ENCODE results near the gene BAHD1.
A peak's percentile ranks its signal among the peaks of the same experiment; 100 is the strongest.
"Not testable (repeated sequence)": the region's sequence is repeated elsewhere in the genome, so short reads cannot be mapped to it uniquely, and the experiment has no call there.

The BAHD1 gene

DNA sequence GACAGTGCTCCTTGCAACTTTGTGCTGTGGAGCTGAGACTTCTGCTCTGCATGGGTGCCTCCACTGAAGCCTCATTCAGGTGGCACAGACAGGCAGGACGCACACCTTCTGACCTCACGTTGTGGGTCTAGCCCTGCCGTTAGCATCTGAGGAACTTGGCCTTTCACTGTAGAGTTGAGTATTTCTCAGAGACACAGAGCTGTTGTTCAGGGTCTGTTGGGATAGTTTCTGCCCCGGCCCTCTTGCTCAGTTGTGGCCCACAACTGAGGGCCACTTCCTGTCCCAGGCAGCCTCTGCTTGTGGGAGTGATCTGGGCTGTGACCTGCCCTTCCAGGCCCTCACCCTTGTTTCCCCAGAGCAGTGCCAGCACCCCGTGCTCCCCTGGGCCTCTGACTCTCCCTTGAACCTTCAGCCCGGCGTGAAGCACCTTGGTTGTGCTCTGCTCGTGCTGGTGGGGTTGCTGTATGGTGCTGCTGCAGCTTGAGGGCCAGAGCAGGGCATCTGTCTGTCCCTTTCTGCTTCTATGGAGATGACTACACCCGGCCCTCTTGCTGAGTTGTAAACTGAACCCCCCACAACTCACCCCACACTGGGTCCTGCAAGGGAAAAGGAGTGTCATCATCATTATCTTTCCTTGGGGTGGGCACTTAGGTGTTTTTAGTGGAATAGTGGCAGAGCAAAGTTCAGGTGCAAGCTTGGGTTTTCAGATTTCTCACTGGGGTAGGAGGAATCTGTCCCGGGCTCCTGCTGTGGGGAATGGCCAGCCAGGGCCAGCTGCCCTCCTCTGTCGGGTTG lies 11.7 kb downstream of the BAHD1 start:
- H3K27me3 ChIP-seq (ENCODE audit: control insufficient read depth, insufficient read depth, low read length) = no peaks in the 10 kb centered on the region
- H3K9ac ChIP-seq (ENCODE audit: low read depth, low read length) = peak overlapping the region; percentile 13
- H3K36me3 ChIP-seq (ENCODE audit: control insufficient read depth, insufficient read depth, low read length) = no peaks in the 10 kb centered on the region
- H3K4me1 ChIP-seq (ENCODE audit: control insufficient read depth, insufficient read depth, low read length) = peaks cover 32% of the 10 kb centered on the region
- no peak overlapping the region for H3K4me3 ChIP-seq (ENCODE audit: low read depth, low read length)
- no peaks in the 10 kb centered on the region for H3K9me3 ChIP-seq (ENCODE audit: control insufficient read depth, insufficient read depth, low read length)

DNA sequence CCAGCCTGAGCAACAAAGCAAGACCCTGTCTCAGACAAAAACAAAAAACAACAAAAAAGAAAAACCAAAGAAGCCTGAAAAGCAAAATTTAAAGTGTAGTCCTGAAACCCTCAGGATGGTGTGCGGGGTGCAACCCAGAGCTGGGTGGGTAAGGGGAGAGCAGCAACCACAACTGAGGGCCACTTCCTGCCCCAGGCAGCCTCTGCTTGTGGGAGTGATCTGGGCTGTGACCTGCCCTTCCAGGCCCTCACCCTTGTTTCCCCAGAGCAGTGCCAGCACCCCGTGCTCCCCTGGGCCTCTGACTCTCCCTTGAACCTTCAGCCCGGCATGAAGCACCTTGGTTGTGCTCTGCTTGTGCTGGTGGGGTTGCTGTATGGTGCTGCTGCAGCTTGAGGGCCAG lies 13.2 kb downstream of the BAHD1 start:
- not testable (repeated sequence) for H3K27me3 ChIP-seq (ENCODE audit: control insufficient read depth, insufficient read depth, low read length); H3K9me3 ChIP-seq (ENCODE audit: control insufficient read depth, insufficient read depth, low read length); H3K4me3 ChIP-seq (ENCODE audit: low read depth, low read length); H3K36me3 ChIP-seq (ENCODE audit: control insufficient read depth, insufficient read depth, low read length); H3K9ac ChIP-seq (ENCODE audit: low read depth, low read length)
- peaks cover 32% of the 10 kb centered on the region for H3K4me1 ChIP-seq (ENCODE audit: control insufficient read depth, insufficient read depth, low read length)

DNA sequence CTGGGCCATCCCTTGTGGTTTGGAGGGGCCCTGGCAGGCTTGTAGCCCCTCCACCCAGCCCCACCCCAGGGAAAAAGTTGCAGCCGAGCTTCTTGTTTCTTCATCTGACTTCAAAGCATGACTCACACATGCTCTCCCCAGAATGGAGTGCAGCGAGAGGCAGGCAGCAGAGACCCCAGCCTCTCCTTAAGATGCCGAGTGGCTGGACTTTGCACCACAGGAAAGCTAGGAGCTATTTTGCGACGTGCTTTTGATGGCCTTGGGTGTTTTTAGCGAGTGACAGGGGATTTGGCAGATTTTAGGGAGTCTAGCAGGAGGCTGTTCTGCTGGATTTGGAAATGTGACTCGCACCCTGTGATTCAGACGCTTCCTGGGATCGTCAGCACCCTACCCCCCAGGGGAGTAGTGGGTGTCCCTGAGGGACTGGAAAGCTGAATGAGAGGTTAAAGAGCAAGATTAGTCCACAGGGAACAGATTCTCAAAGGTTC lies 14.2 kb downstream of the BAHD1 start:
- peaks cover 32% of the 10 kb centered on the region for H3K4me1 ChIP-seq (ENCODE audit: control insufficient read depth, insufficient read depth, low read length)
- no peaks in the 10 kb centered on the region for H3K27me3 ChIP-seq (ENCODE audit: control insufficient read depth, insufficient read depth, low read length)
- H3K4me3 ChIP-seq (ENCODE audit: low read depth, low read length) = no peak overlapping the region
- peaks cover 14% of the 10 kb centered on the region for H3K36me3 ChIP-seq (ENCODE audit: control insufficient read depth, insufficient read depth, low read length)
- H3K9me3 ChIP-seq (ENCODE audit: control insufficient read depth, insufficient read depth, low read length) = no peaks in the 10 kb centered on the region
- no peak overlapping the region for H3K9ac ChIP-seq (ENCODE audit: low read depth, low read length)

DNA sequence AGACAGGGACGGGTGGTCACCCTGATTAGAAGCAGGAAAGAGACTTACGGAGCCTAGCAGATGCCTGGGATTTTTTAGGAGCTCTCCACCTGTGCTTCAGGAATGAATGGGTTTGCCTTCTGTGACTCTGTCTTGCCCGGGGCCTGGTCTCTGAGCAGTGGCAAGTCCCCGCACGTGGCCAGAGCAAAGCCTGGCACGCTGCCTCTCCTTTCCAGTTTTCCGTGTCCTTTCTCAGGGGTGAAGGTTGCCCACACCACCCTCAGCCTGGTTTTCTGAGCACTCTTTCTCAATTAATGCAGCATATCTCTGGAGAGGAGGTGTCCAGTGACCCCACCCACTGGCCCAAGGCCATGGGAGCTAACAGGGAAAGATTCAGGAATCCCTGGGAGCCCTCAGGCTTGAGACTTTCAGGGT lies 15.6 kb downstream of the BAHD1 start:
- no peaks in the 10 kb centered on the region for H3K9me3 ChIP-seq (ENCODE audit: control insufficient read depth, insufficient read depth, low read length)
- H3K27me3 ChIP-seq (ENCODE audit: control insufficient read depth, insufficient read depth, low read length) = no peaks in the 10 kb centered on the region
- peaks cover 30% of the 10 kb centered on the region for H3K4me1 ChIP-seq (ENCODE audit: control insufficient read depth, insufficient read depth, low read length)
- peak overlapping the region; percentile 65 for H3K9ac ChIP-seq (ENCODE audit: low read depth, low read length)
- H3K36me3 ChIP-seq (ENCODE audit: control insufficient read depth, insufficient read depth, low read length) = peaks cover 24% of the 10 kb centered on the region
- H3K4me3 ChIP-seq (ENCODE audit: low read depth, low read length) = no peak overlapping the region

DNA sequence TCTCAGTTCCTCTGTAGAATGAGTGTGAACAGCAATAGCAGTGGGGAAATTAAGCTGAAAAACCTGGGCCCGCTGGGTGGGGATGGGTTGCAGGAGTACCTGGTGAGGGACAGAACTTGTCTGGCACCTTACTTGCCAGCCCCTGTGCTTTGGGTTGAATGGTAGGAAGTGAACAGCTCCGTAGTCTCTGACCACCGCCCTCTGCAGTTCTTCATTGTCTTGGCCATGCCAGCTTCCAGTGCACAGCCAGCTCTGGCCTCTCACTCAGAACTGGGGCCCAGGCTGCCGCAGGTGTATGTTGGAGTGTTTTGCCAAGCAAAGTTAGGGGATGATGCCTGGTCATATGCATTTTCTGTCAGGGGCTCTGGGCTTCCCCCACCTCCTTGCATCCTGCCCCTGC lies 16.0 kb downstream of the BAHD1 start:
- Histone ChIP-seq H3K9me3 (ENCODE audit: control insufficient read depth, insufficient read depth, low read length) (no peaks in the 10 kb centered on the region), H3K9ac (ENCODE audit: low read depth, low read length) (peak overlapping the region; percentile 65), H3K27me3 (ENCODE audit: control insufficient read depth, insufficient read depth, low read length) (no peaks in the 10 kb centered on the region), H3K4me1 (ENCODE audit: control insufficient read depth, insufficient read depth, low read length) (peaks cover 25% of the 10 kb centered on the region), H3K36me3 (ENCODE audit: control insufficient read depth, insufficient read depth, low read length) (peaks cover 26% of the 10 kb centered on the region), H3K4me3 (ENCODE audit: low read depth, low read length) (no peak overlapping the region)

DNA sequence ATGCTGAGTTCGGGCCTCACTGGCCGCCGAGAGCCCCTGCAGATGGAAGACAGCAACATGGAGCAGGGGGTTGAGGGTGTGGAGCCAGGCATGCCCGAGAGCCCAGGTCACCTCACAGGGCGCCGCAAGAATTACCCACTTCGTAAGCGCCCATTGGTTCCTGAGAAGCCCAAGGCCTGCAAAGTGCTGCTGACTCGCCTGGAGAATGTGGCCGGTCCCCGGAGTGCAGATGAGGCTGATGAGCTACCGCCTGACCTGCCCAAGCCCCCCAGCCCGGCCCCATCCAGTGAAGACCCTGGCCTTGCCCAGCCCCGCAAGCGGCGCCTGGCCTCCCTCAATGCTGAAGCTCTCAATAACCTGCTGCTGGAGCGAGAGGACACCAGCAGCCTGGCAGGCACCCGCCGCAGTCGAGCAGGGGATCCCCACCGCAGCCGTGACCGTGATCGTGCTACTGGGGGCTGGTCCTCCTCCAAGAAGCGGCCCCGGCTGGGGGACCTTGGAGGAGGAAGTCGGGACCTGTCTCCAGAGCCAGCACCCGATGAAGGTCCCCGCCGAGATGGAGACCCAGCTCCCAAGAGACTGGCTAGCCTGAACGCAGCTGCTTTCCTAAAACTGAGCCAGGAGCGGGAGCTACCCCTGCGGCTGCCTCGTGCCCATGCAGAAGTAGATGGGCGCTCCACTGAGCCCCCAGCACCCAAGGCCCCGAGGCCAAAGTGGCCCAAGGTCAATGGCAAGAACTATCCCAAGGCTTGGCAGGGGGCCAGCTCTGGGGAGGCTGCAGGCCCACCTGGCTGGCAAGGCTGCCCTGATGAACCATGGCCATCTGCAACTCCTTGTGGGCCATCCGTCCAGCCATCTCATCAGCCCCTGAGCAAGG lies 18.0 kb downstream of the BAHD1 start:
- H3K36me3 ChIP-seq (ENCODE audit: control insufficient read depth, insufficient read depth, low read length) = peaks cover 44% of the 10 kb centered on the region
- H3K4me3 ChIP-seq (ENCODE audit: low read depth, low read length) = no peak overlapping the region
- no peaks in the 10 kb centered on the region for H3K27me3 ChIP-seq (ENCODE audit: control insufficient read depth, insufficient read depth, low read length)
- H3K9ac ChIP-seq (ENCODE audit: low read depth, low read length) = no peak overlapping the region
- H3K4me1 ChIP-seq (ENCODE audit: control insufficient read depth, insufficient read depth, low read length) = peaks cover 15% of the 10 kb centered on the region
- H3K9me3 ChIP-seq (ENCODE audit: control insufficient read depth, insufficient read depth, low read length) = no peaks in the 10 kb centered on the region

DNA sequence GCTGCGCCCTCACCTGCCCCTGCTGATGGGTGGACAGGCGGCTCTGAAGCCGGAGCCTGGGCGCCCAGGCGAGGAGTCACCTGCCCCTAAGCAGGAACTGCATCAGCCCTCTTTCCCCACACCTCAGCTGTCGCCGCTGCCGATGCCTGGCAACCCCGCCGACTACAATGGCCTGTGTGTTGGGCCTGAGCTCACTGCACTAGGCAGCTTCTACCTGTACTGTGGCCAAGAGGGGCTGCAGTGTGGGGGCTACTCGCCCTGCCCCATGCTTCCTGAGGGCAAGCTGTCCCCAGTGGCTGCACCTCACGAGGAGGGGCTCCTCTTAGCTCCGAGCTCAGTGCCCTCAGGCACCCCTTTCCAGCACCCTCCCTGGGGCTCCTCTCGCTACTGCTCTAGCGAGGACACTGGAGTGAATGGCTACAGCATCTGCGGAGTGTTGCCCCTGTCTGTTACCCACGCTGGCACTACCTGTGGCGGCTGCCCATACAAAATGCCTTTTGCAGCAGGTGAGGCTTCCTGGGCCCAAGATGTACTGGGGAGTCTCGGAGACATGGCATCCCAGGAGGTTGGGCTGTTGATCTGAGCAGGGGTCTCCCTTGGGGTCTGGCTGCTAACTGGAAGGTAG lies 18.8 kb downstream of the BAHD1 start:
- Histone ChIP-seq H3K27me3 (ENCODE audit: control insufficient read depth, insufficient read depth, low read length) (no peaks in the 10 kb centered on the region), H3K36me3 (ENCODE audit: control insufficient read depth, insufficient read depth, low read length) (peaks cover 52% of the 10 kb centered on the region), H3K4me1 (ENCODE audit: control insufficient read depth, insufficient read depth, low read length) (peaks cover 12% of the 10 kb centered on the region), H3K9ac (ENCODE audit: low read depth, low read length) (no peak overlapping the region), H3K9me3 (ENCODE audit: control insufficient read depth, insufficient read depth, low read length) (no peaks in the 10 kb centered on the region), H3K4me3 (ENCODE audit: low read depth, low read length) (no peak overlapping the region)

DNA sequence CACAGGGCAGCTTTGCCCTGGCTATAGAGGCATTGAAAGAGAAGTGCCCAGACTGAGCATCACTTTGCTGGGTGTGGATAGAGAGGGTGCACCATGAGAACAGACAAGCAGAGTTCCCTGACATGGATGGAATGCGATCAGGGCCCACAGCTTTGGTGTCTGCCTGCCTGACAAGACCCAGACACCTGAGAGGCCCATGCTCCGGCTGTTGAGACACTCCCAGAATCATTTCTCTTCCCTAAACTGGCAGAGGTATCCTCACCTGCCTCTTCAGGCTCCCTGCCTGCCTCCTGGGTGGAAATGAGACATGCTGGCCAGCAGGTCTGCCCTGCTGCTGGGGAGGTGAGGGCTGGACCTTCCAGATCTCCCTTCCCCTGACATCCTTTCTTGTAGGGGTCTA lies 19.7 kb downstream of the BAHD1 start:
- Histone ChIP-seq H3K9me3 (ENCODE audit: control insufficient read depth, insufficient read depth, low read length) (no peaks in the 10 kb centered on the region), H3K4me3 (ENCODE audit: low read depth, low read length) (no peak overlapping the region), H3K4me1 (ENCODE audit: control insufficient read depth, insufficient read depth, low read length) (peaks cover 4% of the 10 kb centered on the region), H3K9ac (ENCODE audit: low read depth, low read length) (no peak overlapping the region), H3K27me3 (ENCODE audit: control insufficient read depth, insufficient read depth, low read length) (no peaks in the 10 kb centered on the region), H3K36me3 (ENCODE audit: control insufficient read depth, insufficient read depth, low read length) (peaks cover 60% of the 10 kb centered on the region)

DNA sequence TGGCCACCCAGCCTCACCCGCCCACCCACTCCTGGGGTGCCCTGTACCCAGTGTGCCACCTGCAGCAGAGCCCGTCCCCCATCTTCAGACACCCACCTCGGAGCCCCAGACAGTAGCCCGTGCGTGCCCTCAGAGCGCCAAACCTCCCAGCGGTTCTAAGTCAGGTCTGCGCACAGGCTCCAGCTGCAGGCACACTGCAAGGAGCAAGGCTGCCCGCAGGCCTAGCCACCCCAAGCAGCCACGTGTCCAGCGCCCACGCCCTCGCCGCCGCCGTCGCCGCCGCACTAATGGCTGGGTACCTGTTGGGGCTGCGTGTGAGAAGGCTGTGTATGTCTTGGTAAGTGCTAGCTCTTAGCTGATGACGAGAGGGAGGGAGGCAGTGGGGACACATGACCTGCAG lies 21.2 kb downstream of the BAHD1 start:
- peaks cover 73% of the 10 kb centered on the region for H3K36me3 ChIP-seq (ENCODE audit: control insufficient read depth, insufficient read depth, low read length)
- no peaks in the 10 kb centered on the region for H3K9me3 ChIP-seq (ENCODE audit: control insufficient read depth, insufficient read depth, low read length)
- H3K27me3 ChIP-seq (ENCODE audit: control insufficient read depth, insufficient read depth, low read length) = no peaks in the 10 kb centered on the region
- H3K9ac ChIP-seq (ENCODE audit: low read depth, low read length) = no peak overlapping the region
- no peaks in the 10 kb centered on the region for H3K4me1 ChIP-seq (ENCODE audit: control insufficient read depth, insufficient read depth, low read length)
- no peak overlapping the region for H3K4me3 ChIP-seq (ENCODE audit: low read depth, low read length)

DNA sequence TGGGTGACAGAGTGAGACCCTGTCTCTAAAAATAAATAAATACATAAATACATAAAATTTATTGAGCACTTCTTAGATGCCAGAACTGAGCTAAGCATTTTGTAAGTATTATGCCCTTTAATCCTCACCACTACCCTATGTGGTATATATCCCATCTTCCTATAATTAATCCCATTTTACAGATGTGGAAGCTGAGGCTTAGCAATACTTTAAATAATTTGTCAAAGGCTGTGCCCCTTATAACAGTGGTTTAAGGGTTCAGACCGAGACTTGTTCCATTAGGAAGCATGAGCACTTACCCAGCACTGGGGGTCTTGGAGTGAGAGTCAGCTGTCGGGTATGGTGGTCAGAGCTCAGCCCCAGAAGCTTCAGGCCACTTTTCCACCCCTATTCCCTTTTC lies 22.5 kb downstream of the BAHD1 start:
- H3K4me1 ChIP-seq (ENCODE audit: control insufficient read depth, insufficient read depth, low read length) = no peaks in the 10 kb centered on the region
- H3K36me3 ChIP-seq (ENCODE audit: control insufficient read depth, insufficient read depth, low read length) = peaks cover 75% of the 10 kb centered on the region
- no peaks in the 10 kb centered on the region for H3K27me3 ChIP-seq (ENCODE audit: control insufficient read depth, insufficient read depth, low read length)
- H3K9ac ChIP-seq (ENCODE audit: low read depth, low read length) = no peak overlapping the region
- H3K4me3 ChIP-seq (ENCODE audit: low read depth, low read length) = no peak overlapping the region
- H3K9me3 ChIP-seq (ENCODE audit: control insufficient read depth, insufficient read depth, low read length) = no peaks in the 10 kb centered on the region

DNA sequence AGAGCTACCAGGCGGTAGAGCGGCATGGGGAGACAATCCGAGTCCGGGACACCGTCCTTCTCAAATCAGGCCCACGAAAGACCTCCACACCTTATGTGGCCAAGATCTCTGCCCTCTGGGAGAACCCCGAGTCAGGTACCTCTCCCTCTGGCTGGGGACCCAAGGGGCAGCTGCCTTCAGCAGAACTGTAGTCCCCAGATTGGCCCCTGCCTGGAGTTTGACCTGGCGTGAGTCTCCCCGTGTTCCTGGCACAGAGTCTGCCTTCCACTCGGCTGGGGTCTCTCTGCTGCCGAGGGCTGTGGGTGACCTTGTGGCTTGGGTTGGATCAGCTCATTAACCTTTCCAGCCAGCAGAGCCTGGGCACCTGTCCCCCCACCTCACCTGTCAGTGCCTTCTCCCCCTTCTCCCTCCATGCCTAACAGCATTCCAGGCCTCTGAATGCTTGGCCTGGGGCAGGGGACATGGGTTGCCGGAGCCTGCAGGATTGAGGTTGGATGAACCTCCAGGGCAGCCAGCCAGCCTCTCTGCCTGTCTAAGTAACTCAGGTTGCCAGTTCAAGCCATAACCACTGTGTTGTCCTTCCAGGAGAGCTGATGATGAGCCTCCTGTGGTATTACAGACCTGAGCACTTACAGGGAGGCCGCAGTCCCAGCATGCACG lies 23.3 kb downstream of the BAHD1 start:
- Histone ChIP-seq H3K4me3 (ENCODE audit: low read depth, low read length) (no peak overlapping the region), H3K9me3 (ENCODE audit: control insufficient read depth, insufficient read depth, low read length) (no peaks in the 10 kb centered on the region), H3K27me3 (ENCODE audit: control insufficient read depth, insufficient read depth, low read length) (no peaks in the 10 kb centered on the region), H3K36me3 (ENCODE audit: control insufficient read depth, insufficient read depth, low read length) (peaks cover 73% of the 10 kb centered on the region), H3K9ac (ENCODE audit: low read depth, low read length) (no peak overlapping the region), H3K4me1 (ENCODE audit: control insufficient read depth, insufficient read depth, low read length) (no peaks in the 10 kb centered on the region)
